Astrocyte of the spinal cord (primary cell): ENCODE measurements around the gene LHPP.

Source experiments
- DNase-seq: peaks from one replicate; pipeline ENCODE4 v3.0.0; 2011; ENCODE audit warnings: low read depth, low spot score
- H3K4me3 ChIP-seq: 2 replicates; pipeline ENCODE4 v1.5.1; 2011; ENCODE audit warnings: low read depth, mild to moderate bottlenecking, low read length, moderate library complexity
- CTCF ChIP-seq: IDR thresholded peaks from 2 replicates; pipeline ENCODE4 v1.5.1; 2012; ENCODE audit warnings: low read depth, mild to moderate bottlenecking, low read length, inconsistent platforms
- in situ Hi-C: cut with HindIII; loops from 2 replicates; pipeline ENCODE4 v1.10.0; 2017; ENCODE audit warnings: low sequenced_read_pairs

Gene LHPP

GRCh38 chr10:124511205-124512039, 49.8 kb downstream of the LHPP start:
- in situ Hi-C loops, result no loop called here
- no peak for DNase-seq
- TF ChIP-seq CTCF, result no peak
- no peak overlapping the region for H3K4me3 ChIP-seq

GRCh38 chr10:124512040-124512428, 50.4 kb downstream of the LHPP start:
- TF ChIP-seq CTCF, result no peak
- no peak for DNase-seq
- in situ Hi-C loops, result no loop called here
- no peak overlapping the region for H3K4me3 ChIP-seq

GRCh38 chr10:124512600-124512999, 51.0 kb downstream of the LHPP start:
- DNase-seq, result no peak
- in situ Hi-C loops, result no loop called here
- no peak overlapping the region for H3K4me3 ChIP-seq
- TF ChIP-seq CTCF, result no peak

GRCh38 chr10:124515244-124515970, 53.8 kb downstream of the LHPP start:
- in situ Hi-C loops, result no loop called here
- no peak for TF ChIP-seq CTCF

GRCh38 chr10:124516181-124516580, 54.6 kb downstream of the LHPP start:
- no peak overlapping the region for H3K4me3 ChIP-seq
- in situ Hi-C loops, result no loop called here
- no peak for DNase-seq
- TF ChIP-seq CTCF, result no peak

More at GRCh38 chr10:124515244-124515970, 53.8 kb downstream of the LHPP start:
- no peak overlapping the region for H3K4me3 ChIP-seq
- DNase-seq, result no peak

GRCh38 chr10:124516746-124517397, 55.2 kb downstream of the LHPP start:
- DNase-seq, result no peak
- TF ChIP-seq CTCF, result no peak
- in situ Hi-C loops, result no loop called here
- no peak overlapping the region for H3K4me3 ChIP-seq
